ENCODE data around the gene KRTAP2-4.
"Not testable (repeated sequence)": the region's sequence is repeated elsewhere in the genome, so short reads cannot be mapped to it uniquely, and the experiment has no call there.

- TF ChIP-seq CTCF, POLR2A, EP300 (IDR thresholded peaks at IDR 0.05): not testable (repeated sequence)
These were observed 43.2 kb upstream of the KRTAP2-4 start for GRCh38 chr17:41108728-41109386.

Measured in gastroesophageal sphincter (tissue), 3 donors.